ENCODE measurements around the gene ATOH8.

Gene ATOH8

DNA sequence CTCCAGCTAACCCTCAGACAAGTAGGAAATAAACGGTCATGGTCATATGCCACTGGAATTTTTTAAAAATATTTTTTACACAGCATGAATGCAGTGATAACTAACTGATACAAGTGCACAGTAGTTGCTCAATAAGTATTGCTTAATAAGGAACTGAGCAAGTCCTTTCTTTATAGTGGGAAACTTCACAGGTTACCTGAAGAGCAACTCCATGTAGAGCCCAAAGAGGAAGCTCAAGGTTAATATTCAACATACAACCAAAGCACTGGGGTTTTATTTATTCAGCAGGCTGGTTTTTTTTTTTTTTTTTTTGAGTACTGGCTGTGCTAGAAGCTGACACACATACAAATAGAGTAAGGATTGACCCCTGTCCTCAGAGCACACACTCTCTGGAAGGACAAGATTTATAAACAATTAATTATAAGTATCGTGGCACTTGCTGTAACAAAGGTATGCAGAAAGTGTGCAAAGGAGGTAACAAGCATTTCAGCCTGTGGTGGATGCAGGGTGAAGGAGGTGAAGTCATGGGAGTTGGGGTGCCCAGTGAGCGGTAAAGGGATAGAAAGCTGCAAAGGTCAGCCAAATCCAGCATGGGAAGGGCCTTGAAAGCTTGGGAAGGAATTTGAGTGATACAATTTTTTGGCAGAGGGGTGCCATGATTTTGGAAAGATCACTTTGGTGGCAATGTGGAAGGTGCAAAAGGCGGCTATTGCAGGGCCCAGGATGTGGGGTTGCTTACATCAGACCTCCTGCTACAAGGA, 52.7 kb downstream of the ATOH8 start:
- TF ChIP-seq, protein P1, sequence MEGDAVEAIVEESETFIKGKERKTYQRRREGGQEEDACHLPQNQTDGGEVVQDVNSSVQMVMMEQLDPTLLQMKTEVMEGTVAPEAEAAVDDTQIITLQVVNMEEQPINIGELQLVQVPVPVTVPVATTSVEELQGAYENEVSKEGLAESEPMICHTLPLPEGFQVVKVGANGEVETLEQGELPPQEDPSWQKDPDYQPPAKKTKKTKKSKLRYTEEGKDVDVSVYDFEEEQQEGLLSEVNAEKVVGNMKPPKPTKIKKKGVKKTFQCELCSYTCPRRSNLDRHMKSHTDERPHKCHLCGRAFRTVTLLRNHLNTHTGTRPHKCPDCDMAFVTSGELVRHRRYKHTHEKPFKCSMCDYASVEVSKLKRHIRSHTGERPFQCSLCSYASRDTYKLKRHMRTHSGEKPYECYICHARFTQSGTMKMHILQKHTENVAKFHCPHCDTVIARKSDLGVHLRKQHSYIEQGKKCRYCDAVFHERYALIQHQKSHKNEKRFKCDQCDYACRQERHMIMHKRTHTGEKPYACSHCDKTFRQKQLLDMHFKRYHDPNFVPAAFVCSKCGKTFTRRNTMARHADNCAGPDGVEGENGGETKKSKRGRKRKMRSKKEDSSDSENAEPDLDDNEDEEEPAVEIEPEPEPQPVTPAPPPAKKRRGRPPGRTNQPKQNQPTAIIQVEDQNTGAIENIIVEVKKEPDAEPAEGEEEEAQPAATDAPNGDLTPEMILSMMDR (IDR thresholded peaks at IDR 0.05; ENCODE audit: low read depth, low read length), result no peak

GRCh38 chr2:85807756-85808155, 54.0 kb downstream of the ATOH8 start:
- no peak overlapping the region for H3K4me3 ChIP-seq (ENCODE audit: low read depth, low read length)
- TF ChIP-seq, protein P1 (IDR thresholded peaks at IDR 0.05; ENCODE audit: low read depth, low read length), result no peak

More for the DNA sequence above, 52.7 kb downstream of the ATOH8 start:
- no peak overlapping the region for H3K4me3 ChIP-seq (ENCODE audit: low read depth, low read length)

- no peak overlapping the region for H3K4me3 ChIP-seq (ENCODE audit: low read depth, low read length)
- TF ChIP-seq, protein P1 (IDR thresholded peaks at IDR 0.05; ENCODE audit: low read depth, low read length), result no peak
Observed at GRCh38 chr2:85810371-85811179, 56.8 kb downstream of the ATOH8 start.

DNA sequence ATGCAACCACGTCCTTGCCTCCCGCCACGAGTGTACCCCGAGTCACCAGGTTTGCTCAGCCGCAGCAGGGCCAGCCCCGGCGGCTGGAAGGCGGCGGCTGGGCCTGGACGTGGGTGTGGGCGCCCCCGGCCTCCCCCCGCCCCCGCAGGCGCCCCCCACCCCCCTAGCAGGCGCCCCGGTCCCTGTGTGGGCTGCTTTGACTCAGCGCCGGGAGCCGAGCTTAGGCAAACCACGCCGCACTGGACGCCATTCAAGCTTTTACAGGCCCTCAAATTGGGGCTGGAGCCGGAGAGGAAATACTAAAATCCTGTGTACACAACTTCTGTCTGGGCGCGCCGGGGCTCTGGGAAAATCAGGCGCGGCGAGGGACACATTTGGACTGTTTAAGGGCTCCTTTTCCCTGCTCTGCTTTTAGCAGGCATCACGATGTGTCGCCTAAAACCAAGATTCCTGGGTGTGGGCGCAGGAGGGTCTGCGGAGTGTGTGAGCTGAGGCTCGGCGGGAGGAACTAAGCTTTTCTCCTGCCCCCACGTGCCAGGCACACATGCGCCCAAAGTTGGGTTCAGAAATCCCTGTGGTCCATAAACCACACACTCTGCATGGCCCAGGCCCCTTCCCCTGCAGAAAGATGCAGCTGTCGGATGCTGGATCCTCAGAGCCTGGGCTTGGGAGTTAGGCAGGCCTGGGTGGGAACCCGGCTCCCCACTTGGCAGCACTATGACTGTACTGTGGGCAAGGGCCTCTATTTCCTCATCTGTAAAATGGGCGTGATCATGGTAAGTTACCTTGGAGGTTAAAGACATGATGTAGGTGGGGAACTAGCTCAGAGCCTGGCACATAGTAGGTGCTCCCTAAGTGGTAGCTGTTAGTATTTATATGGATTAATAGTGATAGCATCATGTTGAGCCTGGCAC, 57.6 kb downstream of the ATOH8 start:
- no peak overlapping the region for H3K4me3 ChIP-seq (ENCODE audit: low read depth, low read length)
- TF ChIP-seq, protein P1 (IDR thresholded peaks at IDR 0.05; ENCODE audit: low read depth, low read length), result no peak

- TF ChIP-seq, protein P1 (IDR thresholded peaks at IDR 0.05; ENCODE audit: low read depth, low read length), result no peak
- H3K4me3 ChIP-seq (ENCODE audit: low read depth, low read length), result no peak overlapping the region
Observed at GRCh38 chr2:85812094-85812735, 58.4 kb downstream of the ATOH8 start.

DNA sequence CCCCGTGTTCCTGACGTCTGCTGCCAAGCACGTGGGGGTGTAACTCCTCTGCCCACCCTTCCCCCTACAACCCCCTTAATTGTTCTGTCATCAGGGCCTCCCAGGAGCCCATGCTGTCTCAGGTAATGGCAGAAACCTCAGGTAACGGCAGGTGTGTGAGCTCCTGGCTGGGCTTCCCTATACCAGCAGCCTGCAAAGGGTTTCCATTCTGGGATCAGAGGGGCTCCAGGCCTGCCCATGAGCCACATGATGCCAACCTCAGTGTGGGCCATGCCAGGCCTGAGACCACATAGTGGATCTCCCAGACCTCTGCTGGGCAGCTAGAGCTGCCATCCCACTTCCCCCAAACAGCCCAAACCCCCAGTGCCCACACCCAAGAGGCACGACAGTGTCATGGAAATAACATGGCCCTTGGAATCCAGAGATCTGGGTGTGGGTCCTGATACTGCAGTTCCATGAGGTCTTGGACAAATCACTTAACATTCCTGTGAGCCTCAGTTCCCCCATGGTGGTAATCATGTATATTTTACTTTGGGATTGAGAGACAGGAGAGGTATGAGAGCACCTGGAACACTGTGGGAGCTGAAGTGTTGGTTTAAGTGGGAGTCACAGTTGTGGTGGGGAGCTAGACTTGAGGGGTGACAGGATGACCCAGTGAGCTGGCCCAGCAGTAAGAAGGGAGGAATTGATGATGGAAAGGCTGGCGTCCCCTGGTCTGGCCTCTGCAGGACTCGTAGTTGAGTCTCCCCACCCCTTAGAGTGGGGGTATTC, 59.6 kb downstream of the ATOH8 start:
- no peak overlapping the region for H3K4me3 ChIP-seq (ENCODE audit: low read depth, low read length)
- TF ChIP-seq, protein P1 (IDR thresholded peaks at IDR 0.05; ENCODE audit: low read depth, low read length), result no peak

Data from WI38 (cell line).